GM12878 (cell line): ENCODE results near the gene CKLF. TPM values are rescaled to one million over a fixed set of nuclear protein-coding genes. Genes with fewer than 3 reads are reported as not detected.

ENCODE experiments used
- ASH2L ChIP-seq: fragments of 300-600, 200-600 bp; sonication (generic); IDR thresholded peaks from 2 replicates; pipeline ENCODE4 v1.6.1; 2017; ENCODE audit warnings: low read depth, mild to moderate bottlenecking, borderline replicate concordance
- BACH1 ChIP-seq: fragments of 450-650 bp; IDR thresholded peaks from 2 replicates; pipeline ENCODE4 v1.6.1; 2017; ENCODE audit warnings: mild to moderate bottlenecking, borderline replicate concordance
- CREM ChIP-seq: IDR thresholded peaks from 2 replicates; pipeline ENCODE4 v1.6.1; 2014; ENCODE audit warnings: antibody characterized with exemption, low read depth
- EED ChIP-seq: sonication (generic); IDR thresholded peaks from 2 replicates; pipeline ENCODE4 v1.6.1; 2016; ENCODE audit warnings: antibody characterized with exemption, low read depth
- EP300 ChIP-seq, 2 experiments: fragments of 150-350 bp in 1 of 2; IDR thresholded peaks; 2 replicates each; pipeline ENCODE4 v1.6.1; 2011 to 2012; ENCODE audit warnings: low read depth in 2 of 2, low read length in 2 of 2, borderline replicate concordance in 1 of 2, improper control_type of control experiment in 1 of 2, inconsistent platforms in 1 of 2; ENCODE audit not compliant: control insufficient read depth in 1 of 2
- FOS ChIP-seq: IDR thresholded peaks from 3 replicates; pipeline ENCODE4 v1.6.1; 2011; ENCODE audit warnings: borderline replicate concordance; ENCODE audit not compliant: insufficient read length; ENCODE audit errors: extremely low read depth
- HCFC1 ChIP-seq: fragments of 150-350 bp; IDR thresholded peaks from 2 replicates; pipeline ENCODE4 v1.6.1; 2014; ENCODE audit warnings: low read length
- HDAC6 ChIP-seq: fragments of 200-600 bp; sonication (generic); IDR thresholded peaks from one replicate; pipeline ENCODE4 v1.8.0; 2017; ENCODE audit warnings: antibody characterized with exemption; ENCODE audit not compliant: unreplicated experiment
- MEF2B ChIP-seq: fragments of 450-650 bp; IDR thresholded peaks from 2 replicates; pipeline ENCODE4 v1.6.1; 2018; ENCODE audit warnings: mild to moderate bottlenecking, moderate library complexity; ENCODE audit not compliant: partially characterized antibody, poor library complexity, severe bottlenecking
- NBN ChIP-seq: fragments of 450-650 bp; IDR thresholded peaks from 2 replicates; pipeline ENCODE4 v1.6.1; 2016
- PAX5 ChIP-seq: IDR thresholded peaks from 2 replicates; pipeline ENCODE4 v1.6.1; 2011; ENCODE audit warnings: low read depth, low read length, borderline replicate concordance
- RCOR1 ChIP-seq: conservative IDR thresholded peaks from 2 replicates; pipeline ENCODE4 v1.6.1; 2012; ENCODE audit warnings: low read depth, low read length, improper control_type of control experiment
- SP1 ChIP-seq: IDR thresholded peaks from one replicate; pipeline ENCODE4 v1.6.1; 2011; ENCODE audit warnings: low read depth, low read length
- SUPT20H ChIP-seq: IDR thresholded peaks from 2 replicates; pipeline ENCODE4 v1.6.1; 2011; ENCODE audit warnings: low read depth, mild to moderate bottlenecking, low read length, moderate library complexity, borderline replicate concordance; ENCODE audit not compliant: control insufficient read depth
- TCF12 ChIP-seq: IDR thresholded peaks from 2 replicates; pipeline ENCODE4 v1.6.1; 2011; ENCODE audit warnings: low read depth, mild to moderate bottlenecking, low read length
- WRNIP1 ChIP-seq: IDR thresholded peaks from 2 replicates; pipeline ENCODE4 v1.6.1; 2011; ENCODE audit warnings: low read depth, low read length, improper control_type of control experiment, borderline replicate concordance
- polyA plus RNA-seq, 11 experiments: library from polyadenylated mRNA; depleted of rRNA in 4 of 11; unstranded in 6 of 11; stranded (reverse) in 5 of 11; fragments of >200 nt; fragmentation: Nextera tagmentation in 4 of 11; fragmentation: Illumina TruSeq in 1 of 11; extraction: Ambion mirVana in 4 of 11; extraction: Trizol in 1 of 11; gene quantifications; 1 replicate in 1 of 11; 2 replicates in 10 of 11; pipeline versions ENCODE4 v1.2.1 to v1.2.3, GENCODE V29; 2011 to 2016; ENCODE audit warnings: inconsistent platforms in 2 of 11, missing spikeins in 2 of 11, low read depth in 1 of 11
- total RNA-seq, 4 experiments: library from RNA; depleted of rRNA in 3 of 4; stranded (reverse); fragments of >200 nt in 3 of 4; fragmentation: Illumina TruSeq in 1 of 4; extraction: Trizol in 1 of 4; gene quantifications; 2 replicates each; pipeline versions ENCODE4 v1.2.1 to v1.2.3, GENCODE V29; 2013 to 2021
- TF ChIP-seq, protein P1 (sequence below): IDR thresholded peaks from 2 replicates; pipeline ENCODE4 v1.6.1; 2012; ENCODE audit warnings: low read depth, low read length, improper control_type of control experiment
- TF ChIP-seq, protein P2 (sequence below): fragments of 150-350 bp; IDR thresholded peaks from 2 replicates; pipeline ENCODE4 v1.6.1; 2016; ENCODE audit warnings: low read depth, low read length
- TF ChIP-seq, protein P3 (sequence below): fragments of 450-650 bp; IDR thresholded peaks from 2 replicates; pipeline ENCODE4 v1.6.1; 2016; ENCODE audit warnings: mild to moderate bottlenecking, moderate library complexity, borderline replicate concordance
- TF ChIP-seq, protein P4 (sequence below): fragments of 450-650 bp; IDR thresholded peaks from 2 replicates; pipeline ENCODE4 v1.6.1; 2017; ENCODE audit warnings: mild to moderate bottlenecking

Gene CKLF
- total and polyA plus RNA-seq, 10 of the 15 experiments (the other 5 are each of a cell fraction or from before 2014, with no cell fraction given) = 40.8 to 193 (median 109) TPM

DNA sequence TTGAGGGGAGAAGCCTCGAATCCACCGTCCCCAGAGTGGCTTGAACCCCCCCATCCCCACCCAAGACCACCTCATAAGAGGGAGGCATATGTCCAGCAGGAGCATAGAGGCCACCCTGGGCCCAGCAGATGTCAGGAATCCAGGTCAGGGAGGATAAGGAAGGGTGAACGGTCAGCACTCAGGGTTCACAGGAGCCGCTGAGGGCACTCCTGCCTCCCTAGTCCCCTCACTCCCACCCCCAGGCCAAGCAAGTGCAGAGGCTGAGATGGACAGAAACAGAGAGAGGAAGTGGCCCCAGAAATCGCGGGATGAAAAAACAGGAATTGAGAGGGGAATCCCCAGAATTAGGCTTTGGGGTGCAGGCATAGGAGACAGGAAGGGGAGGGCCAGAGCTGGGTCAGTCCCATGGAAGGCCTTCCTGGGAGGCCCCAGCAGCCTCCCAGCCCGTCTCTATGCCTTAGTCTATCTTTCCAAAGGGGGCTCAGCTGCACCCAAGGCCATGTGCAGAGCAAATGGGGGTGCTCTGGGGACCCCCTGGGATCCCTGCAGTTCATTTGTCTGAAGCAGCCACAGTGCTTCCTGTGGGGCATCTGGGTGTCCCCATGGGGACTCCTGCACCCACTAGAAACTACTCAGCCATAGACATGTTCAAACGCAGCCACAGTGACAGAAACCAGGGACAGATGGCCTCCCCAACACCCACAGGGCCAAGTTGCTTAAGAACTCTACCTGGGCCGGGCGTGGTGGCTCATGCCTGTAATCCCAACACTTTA is 53.8 kb downstream of the CKLF start (continued):
- TF ChIP-seq, protein P1, sequence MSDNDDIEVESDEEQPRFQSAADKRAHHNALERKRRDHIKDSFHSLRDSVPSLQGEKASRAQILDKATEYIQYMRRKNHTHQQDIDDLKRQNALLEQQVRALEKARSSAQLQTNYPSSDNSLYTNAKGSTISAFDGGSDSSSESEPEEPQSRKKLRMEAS = no peak
- peak; percentile 41; the same call in 1 of the 2 replicates for TF ChIP-seq CREM
- no peak for TF ChIP-seq FOS
- no peak for TF ChIP-seq RCOR1
- TF ChIP-seq PAX5 = peak; percentile 90
- TF ChIP-seq EED = 0 out of 2 replicates have a peak, but pooled peaks have one; percentile 43
- TF ChIP-seq WRNIP1 = no peak
- TF ChIP-seq MEF2B = peak; percentile 94
- no peak for TF ChIP-seq BACH1
- TF ChIP-seq, protein P2, sequence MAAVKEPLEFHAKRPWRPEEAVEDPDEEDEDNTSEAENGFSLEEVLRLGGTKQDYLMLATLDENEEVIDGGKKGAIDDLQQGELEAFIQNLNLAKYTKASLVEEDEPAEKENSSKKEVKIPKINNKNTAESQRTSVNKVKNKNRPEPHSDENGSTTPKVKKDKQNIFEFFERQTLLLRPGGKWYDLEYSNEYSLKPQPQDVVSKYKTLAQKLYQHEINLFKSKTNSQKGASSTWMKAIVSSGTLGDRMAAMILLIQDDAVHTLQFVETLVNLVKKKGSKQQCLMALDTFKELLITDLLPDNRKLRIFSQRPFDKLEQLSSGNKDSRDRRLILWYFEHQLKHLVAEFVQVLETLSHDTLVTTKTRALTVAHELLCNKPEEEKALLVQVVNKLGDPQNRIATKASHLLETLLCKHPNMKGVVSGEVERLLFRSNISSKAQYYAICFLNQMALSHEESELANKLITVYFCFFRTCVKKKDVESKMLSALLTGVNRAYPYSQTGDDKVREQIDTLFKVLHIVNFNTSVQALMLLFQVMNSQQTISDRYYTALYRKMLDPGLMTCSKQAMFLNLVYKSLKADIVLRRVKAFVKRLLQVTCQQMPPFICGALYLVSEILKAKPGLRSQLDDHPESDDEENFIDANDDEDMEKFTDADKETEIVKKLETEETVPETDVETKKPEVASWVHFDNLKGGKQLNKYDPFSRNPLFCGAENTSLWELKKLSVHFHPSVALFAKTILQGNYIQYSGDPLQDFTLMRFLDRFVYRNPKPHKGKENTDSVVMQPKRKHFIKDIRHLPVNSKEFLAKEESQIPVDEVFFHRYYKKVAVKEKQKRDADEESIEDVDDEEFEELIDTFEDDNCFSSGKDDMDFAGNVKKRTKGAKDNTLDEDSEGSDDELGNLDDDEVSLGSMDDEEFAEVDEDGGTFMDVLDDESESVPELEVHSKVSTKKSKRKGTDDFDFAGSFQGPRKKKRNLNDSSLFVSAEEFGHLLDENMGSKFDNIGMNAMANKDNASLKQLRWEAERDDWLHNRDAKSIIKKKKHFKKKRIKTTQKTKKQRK = no peak
- TF ChIP-seq ASH2L = no peak
- TF ChIP-seq HCFC1 = no peak
- 0 out of 4 replicates have a peak, but pooled peaks of 1 of the 2 experiments have one; percentile 9 for TF ChIP-seq EP300 (IDR thresholded peaks at IDR 0.05; ENCODE audit: borderline replicate concordance in 1 of 2, control insufficient read depth in 1 of 2, low read depth in 2 of 2, low read length in 2 of 2)
- TF ChIP-seq NBN = peak; percentile 49; the same call in 1 of the 2 replicates
- no peak for TF ChIP-seq SUPT20H
- no peak for TF ChIP-seq HDAC6
- TF ChIP-seq, protein P3, sequence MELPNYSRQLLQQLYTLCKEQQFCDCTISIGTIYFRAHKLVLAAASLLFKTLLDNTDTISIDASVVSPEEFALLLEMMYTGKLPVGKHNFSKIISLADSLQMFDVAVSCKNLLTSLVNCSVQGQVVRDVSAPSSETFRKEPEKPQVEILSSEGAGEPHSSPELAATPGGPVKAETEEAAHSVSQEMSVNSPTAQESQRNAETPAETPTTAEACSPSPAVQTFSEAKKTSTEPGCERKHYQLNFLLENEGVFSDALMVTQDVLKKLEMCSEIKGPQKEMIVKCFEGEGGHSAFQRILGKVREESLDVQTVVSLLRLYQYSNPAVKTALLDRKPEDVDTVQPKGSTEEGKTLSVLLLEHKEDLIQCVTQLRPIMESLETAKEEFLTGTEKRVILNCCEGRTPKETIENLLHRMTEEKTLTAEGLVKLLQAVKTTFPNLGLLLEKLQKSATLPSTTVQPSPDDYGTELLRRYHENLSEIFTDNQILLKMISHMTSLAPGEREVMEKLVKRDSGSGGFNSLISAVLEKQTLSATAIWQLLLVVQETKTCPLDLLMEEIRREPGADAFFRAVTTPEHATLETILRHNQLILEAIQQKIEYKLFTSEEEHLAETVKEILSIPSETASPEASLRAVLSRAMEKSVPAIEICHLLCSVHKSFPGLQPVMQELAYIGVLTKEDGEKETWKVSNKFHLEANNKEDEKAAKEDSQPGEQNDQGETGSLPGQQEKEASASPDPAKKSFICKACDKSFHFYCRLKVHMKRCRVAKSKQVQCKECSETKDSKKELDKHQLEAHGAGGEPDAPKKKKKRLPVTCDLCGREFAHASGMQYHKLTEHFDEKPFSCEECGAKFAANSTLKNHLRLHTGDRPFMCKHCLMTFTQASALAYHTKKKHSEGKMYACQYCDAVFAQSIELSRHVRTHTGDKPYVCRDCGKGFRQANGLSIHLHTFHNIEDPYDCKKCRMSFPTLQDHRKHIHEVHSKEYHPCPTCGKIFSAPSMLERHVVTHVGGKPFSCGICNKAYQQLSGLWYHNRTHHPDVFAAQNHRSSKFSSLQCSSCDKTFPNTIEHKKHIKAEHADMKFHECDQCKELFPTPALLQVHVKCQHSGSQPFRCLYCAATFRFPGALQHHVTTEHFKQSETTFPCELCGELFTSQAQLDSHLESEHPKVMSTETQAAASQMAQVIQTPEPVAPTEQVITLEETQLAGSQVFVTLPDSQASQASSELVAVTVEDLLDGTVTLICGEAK = no peak
- peak; percentile 86 for TF ChIP-seq TCF12
- TF ChIP-seq, protein P4, sequence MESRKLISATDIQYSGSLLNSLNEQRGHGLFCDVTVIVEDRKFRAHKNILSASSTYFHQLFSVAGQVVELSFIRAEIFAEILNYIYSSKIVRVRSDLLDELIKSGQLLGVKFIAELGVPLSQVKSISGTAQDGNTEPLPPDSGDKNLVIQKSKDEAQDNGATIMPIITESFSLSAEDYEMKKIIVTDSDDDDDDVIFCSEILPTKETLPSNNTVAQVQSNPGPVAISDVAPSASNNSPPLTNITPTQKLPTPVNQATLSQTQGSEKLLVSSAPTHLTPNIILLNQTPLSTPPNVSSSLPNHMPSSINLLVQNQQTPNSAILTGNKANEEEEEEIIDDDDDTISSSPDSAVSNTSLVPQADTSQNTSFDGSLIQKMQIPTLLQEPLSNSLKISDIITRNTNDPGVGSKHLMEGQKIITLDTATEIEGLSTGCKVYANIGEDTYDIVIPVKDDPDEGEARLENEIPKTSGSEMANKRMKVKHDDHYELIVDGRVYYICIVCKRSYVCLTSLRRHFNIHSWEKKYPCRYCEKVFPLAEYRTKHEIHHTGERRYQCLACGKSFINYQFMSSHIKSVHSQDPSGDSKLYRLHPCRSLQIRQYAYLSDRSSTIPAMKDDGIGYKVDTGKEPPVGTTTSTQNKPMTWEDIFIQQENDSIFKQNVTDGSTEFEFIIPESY = no peak
- no peak for TF ChIP-seq SP1
